HG02938 (cell line): ENCODE results near the gene TMEM131L.

ENCODE experiments used
- ATAC-seq: cut with Tn5 transposase; IDR thresholded peaks from one replicate; pipeline ENCODE4 v1.9.1; 2021; ENCODE audit warnings: mild to moderate bottlenecking, moderate library complexity; ENCODE audit not compliant: unreplicated experiment

Gene TMEM131L

DNA sequence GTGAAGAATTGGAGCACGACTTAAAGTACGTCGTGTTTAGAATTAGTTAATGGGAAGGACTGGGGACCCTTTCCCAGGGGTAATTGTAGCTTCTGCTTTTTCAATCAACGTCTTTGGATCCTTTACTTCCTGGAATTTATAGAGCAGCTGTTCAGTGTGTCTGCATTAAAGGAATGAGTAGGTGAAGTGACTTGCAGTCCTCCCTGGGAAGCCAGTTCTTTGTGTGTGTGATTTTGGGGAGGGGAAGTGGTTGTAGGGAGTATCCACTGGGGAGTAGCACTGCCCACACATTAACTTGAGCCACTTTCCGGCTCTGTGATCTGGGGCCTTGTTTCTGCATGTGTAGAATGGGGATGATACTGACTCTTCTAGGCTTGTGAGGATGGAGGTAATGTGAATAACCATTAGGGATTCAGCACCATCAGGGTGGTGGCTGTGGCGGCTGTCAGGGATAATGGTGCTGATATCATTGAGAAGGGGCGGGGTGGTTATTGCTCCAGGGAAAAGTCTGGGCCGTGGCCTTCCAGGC is 54.7 kb downstream of the TMEM131L start:
- peak; percentile 37 for ATAC-seq

DNA sequence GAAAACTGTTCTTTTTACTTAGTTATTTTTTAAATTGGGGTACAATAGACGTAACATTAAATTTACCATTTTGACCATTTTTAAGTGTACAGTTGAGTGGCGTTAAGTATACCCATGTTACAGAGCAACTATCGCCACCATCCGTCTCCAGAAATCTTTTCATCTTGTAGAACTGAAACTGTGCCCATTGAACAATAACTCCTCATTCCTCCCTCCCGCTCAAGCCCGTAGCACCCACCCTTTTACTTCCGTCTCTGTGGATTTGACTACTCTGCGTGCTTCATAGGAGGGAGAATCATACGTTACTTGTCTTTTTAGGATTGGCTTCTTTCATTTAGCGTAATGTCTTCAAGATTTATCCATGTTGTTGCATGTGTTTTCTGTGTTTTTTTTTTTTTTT is 55.3 kb downstream of the TMEM131L start:
- no peak for ATAC-seq

DNA sequence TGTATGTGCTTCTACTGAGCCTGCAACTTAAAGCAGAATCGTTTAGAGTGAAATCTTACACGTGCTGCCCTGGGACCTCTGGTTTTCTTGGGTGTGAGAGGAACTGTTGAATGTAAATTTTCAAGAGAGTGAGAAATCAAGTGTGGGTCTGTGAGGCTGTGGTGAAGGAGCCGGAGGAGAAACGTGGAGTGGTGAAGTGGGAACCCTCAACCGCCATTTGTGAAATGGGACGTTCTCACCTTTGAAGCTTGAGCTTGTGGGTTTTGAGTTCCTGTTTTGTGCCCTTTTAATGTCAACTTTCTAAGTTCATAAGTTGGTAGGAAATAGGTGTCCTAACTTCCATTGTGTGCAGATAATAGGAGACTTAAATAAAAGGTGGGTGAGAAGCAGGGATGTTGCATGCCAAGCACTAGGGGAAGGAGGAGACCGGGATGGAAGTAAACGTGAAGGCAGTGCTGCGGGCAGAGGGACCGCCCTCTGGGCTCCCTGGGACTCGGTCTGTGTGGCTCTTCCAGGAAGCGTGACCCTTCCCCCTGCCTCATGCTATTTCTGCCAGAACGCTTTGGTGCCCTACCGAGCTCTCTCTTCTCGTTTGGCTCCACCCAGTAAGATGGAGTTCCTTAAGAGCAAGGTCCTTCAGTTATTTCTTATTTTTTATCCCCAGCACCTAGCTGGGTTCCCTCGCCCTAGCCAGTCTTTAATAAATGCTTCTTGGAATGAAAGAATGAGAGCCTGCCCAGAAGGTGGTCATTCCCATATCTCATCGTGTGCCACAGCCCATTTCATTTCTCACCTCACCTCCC is 56.0 kb downstream of the TMEM131L start:
- ATAC-seq, result peak; percentile 26

DNA sequence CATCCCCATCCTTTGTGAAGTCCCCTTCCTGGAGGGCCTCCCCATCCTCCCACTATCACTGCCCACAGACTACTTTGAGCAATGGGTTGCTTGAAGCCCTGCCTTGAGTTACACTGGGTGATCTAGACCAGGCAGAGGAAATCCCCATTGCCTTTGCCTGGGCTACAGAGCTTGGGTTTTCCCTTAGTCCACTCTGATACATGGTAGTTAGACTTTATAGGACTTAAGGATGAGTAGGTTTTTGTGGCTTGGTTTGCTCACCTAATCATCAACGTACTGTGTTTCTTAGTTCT is 56.6 kb downstream of the TMEM131L start:
- peak; percentile 34 for ATAC-seq

DNA sequence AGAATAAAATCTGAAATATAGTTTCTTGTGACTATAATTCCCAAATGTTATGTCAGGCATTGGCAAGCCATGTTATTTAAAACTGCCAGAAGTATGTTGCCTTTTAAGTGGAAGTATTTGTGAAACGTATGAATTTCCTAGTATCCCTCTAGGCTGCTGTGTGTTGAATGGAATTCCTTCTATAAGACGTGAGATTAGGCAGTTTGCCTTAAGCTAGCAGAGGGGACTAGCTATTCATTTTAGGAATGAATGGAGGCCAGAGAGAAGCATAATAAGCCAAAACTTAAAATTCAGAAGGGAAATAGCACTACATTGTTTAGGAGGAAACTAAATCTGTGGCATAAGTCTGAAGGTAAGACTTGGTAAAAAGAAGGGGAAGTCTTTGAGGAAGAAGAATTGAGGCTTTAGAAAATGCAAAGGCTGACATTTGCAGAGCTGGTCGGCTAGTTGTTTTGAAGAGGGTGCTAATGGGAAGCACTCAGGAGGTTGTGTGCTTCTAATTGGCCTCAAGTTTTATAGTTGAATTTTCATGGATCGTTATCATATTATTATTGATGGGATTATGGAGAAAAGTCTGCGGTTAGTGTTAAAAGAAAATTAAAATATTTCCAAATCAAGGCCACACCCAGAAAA is 57.1 kb downstream of the TMEM131L start:
- no peak for ATAC-seq

DNA sequence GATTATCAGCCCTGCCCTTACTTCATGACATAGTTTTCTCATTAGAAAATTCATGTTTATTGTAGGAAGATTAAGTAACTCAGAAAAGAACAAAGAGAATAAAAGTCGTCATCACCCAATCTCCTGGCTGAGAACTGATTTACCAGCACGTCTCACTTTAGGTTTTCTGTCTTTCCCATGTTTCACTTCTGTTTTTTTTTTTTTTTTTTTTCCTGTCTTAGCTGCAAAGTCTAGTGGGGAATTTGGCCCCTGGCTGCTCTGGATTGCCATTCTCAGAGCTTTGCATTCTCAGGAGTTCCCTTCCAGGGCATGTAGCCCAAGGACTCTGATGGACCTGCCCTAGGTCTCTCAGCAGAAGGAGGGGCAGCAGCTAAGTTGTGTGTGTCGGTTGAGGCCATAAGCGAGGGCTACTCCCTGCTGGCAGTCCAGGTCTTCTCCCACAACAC is 57.8 kb downstream of the TMEM131L start:
- no peak for ATAC-seq

DNA sequence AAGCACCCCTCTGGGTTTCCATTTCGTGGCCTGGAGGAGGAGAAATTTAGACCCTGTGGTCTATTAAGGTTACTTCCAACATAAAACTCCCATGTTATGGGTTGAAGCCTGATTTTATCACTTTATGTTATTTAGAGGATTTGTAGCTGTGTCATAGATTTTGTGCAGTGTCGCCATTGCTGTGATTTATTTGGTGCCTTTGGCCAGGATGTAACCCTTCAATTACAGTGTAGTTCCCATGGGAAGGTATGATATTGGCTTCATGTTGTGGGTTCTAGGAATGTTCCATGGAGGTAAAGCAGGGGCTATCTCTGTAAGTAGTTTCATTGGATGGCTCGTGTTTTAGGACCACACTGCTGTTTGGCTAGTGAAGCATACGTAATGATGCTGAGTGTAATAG is 58.5 kb downstream of the TMEM131L start:
- ATAC-seq, result no peak

DNA sequence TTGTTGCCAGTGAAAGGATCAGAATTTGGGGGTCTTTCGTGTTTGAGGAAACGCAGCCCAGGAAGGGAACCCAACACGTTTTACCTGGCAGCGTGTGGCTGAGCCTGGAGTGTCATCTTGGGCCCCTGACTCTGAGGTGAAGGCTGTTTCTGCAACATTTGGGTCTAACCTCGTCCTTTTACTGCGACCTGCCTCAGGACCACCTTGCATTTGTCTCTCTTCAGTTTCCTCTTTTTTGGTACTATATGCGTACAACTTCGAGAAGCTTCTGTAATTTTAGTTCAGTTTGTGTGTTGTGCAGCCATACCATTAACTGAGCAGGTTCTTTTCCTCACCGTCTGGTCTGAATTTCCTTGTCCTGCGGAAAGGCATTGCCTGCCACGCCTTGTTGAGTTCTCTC is 61.5 kb downstream of the TMEM131L start:
- ATAC-seq, result no peak

DNA sequence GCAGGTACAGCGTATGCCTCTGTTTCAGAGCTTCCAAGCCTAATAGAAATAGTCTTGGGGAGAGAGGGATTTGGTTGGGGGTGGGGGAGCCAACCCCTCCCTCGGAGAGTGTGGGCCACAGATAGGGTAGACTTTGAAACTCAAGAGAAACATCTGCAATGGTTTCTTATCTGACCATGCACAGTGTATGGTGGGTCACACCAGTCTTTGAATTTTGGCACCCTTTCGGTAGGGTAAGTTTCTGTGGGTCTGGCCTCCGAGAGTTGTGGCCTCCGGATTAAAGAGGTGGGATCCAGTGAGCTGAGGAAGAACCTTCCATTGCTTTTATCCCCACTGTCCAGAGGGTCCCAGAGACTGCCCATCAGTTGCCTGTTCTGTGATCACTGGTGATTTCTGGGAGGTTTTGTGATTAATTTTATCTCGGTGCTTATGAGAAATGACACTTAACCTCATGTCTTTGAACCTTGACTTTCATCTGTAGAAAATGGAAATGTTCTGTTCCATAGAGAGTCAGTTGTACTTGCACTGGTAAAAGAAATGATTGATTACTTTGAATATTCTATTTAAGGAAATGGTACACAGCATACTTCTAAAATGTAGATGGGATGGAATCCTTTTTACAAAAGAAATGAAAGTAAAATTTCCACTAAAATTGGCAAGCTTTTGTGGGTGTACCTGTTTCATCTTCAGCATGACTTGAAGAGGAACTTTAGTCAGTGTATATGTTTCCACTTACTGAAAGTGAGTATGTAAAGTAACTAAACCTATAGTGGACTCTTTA is 62.7 kb downstream of the TMEM131L start:
- peak; percentile 42 for ATAC-seq

DNA sequence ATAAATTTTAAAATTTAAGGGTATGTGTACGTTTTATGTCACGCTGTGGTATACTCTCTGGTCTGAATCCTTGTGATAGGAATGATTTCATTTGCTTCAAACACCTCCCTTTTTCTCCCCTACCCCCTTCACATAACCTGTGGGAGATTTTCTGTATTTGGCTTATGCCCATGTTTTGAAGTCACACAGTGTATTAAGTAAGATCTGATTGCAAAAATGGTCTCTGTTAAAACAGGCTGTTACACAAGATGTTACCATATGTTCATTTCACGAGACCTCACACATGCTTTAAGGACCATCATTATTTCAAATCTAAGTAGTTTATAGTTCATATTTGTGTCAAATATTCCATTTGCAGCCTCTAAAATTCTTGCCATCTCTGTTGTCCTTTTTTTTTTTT is 63.5 kb downstream of the TMEM131L start:
- no peak for ATAC-seq

DNA sequence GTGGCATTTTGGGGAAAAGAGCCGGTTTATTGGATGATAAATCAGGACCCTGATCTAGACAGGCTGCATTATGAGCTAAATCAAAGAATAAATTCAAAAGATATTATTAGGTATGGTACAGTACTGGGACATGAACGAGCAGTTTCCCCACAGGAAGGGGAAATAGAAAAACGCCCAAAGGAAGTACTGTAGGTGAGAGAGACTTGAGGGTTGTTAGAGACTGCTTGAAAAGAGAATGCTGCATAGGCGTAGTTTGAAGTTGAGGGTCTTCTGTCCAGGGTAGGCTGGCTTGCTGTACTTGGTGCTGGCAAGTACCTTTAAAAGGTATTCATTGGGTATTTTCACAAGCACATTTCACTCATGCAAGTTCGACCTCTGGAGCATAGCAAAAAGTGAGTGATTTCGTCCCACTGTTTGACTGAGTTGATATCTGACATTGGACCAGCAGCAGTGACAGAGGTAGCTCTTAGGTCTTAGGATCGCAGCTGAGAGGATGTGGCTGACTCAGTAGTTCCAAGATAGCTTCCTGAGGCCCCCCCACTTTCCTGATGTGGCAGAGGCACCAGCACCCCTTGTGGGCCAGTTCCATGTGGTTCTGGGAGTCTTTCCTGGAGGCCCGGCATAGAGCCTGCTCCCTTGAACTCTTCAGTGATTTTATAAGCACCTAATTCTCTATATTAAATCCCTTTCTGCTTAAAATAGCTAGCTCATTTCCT is 64.3 kb downstream of the TMEM131L start:
- no peak for ATAC-seq

DNA sequence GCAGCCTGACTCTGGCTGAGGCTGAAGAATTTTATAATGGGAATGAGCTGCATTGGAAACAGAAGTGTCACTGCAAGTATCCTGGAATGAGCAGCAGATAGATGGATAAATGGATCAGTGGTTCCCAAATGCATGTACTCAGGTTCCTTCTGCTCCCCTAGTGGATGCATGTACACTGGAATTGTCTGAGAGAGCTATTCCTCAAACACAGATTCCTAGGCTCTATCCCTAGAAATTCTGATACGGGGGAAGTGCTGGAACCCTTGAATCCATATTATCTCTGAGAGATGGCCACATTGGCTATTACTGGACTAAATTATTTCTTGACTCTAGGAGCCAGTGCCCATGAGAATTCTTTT is 64.8 kb downstream of the TMEM131L start:
- no peak for ATAC-seq

DNA sequence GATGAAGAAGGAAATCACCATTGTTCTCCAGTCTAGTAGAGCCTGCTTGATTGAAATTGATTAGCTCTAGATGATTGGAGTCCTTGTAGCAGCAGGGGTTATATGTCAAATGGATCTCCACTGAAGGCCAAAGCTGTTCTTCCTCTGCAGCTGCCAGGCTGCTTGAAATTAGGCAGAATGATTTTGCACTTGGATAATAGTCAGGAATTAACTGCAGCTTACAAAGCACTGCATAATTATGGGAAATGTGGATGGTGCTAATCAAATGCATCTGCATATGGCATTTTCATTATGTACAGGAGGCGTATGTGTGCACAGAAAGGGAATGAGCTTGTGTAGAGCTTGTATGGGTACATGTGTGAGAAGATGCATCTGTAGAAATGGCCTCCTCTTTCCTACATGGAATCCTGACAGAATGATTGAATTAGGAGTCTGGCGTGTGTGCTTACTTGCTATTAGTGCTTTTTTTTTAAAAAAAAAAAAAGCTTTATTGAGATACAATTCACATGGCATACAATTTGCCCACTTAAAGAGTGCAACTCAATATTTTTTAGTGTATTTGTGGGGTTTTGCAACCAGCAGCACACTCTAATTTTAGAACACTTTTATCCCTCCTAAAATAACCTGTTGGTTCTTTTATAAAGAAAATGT is 65.9 kb downstream of the TMEM131L start:
- no peak for ATAC-seq

DNA sequence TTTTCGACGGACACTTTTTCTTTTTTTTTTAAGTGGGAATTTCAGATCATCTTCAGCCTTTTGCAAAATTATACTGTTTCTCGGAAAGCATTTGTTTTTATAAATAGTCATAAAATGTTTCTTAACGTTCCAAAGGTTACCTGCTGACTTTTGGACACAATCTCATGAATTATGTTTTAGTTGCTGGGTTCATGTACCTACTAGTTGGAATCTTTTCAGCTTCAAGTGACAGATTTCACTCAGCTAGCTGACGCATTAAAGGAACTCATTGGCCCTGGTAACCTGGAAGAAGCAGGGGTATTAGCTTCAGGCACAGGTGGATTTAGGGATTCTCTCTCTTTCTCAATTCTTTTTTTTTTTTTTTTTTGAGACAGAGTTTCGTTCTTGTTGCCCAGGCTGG is 66.5 kb downstream of the TMEM131L start:
- ATAC-seq, result no peak

DNA sequence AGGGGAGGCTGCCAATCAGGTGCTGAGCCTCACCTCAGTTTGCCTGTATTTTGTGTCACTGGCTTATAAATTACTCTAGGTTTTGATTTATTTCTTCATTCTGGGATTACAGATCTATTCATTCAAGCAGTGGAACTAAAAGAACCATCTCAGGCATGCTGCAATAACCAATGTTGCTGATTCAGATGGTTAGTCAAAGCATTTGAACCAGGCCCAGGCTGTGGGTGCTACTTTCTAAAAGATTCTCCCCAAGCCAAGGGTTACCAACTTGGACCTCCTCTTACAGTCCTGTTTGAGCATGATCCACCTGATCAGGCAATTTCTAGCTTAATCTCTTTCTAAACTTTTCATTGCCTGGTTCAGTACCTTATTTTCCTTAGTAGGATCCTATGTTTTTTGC is 67.2 kb downstream of the TMEM131L start:
- ATAC-seq, result no peak

DNA sequence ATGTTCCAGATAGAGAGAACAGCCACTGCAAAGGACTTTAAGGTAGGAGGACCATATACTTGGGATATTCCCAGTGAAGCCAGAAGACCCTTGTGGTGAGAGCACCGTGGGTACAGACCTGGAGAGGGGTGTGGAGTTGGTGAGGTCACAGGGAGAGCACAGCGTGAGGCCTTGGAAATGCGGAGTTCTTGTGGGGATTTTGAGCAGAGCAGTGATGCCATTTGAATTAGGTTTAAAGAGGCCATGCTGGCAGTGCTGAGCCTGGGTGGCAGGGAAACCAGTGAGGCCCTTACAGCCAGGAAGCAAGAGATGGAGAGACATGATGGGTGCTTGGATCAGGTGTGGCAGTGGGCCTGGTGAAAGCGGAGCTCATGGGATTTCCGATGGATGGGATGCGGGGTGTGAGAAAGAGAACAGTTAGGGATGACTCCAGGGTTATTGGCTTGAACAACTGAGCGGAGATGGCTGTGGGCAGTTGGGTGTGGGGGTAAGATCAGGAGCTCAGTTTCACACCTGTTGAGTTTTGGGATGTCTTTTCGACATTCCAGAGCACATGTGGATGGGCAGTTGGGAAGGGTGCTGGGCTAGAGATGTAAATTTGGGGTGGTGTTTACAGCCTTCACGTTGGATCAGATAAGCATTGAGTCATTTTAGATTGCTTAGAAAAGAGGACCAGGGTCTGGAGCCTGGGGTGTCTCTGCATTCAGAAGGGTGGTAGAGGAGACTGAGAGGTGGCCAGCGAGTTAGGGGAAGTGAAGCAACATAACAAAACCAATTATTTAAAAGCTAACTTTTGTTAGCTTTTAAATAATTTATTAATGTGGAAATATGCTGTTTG is 68.9 kb downstream of the TMEM131L start:
- ATAC-seq, result no peak

DNA sequence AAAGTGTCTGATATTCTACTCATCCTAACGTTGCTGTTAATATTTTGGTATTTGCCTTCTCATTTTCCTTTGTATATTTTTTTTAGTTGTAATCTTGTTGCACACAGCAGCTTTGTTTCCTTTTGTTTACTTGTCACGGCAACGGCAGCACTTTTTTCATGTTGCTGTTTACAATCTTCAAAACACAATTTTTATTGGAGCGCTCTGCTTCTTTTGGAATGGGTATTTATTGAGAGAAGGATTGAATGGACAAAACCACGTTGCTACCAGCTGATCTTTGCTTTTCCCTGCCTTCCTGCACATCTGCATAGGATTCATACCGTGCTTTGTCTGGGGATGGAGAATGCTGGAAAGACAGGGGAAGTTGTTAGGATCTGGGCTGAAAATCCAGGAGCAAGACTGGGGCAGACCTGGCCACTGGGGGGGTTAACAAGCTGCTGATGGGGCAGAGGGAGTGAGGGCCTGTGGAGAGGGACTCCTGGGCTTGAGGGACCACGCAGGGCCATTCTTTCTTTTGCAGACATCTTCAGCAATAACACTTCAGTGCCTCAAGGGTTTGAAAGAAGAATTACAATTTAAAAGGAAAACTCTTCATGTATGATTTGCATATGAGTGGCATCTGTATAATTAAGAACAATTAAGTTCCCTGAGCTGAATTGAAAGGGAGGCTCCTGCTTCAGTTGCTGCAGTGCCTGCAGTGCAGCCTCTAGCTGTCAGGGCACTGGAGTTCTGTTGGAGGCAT is 69.8 kb downstream of the TMEM131L start:
- ATAC-seq, result no peak

DNA sequence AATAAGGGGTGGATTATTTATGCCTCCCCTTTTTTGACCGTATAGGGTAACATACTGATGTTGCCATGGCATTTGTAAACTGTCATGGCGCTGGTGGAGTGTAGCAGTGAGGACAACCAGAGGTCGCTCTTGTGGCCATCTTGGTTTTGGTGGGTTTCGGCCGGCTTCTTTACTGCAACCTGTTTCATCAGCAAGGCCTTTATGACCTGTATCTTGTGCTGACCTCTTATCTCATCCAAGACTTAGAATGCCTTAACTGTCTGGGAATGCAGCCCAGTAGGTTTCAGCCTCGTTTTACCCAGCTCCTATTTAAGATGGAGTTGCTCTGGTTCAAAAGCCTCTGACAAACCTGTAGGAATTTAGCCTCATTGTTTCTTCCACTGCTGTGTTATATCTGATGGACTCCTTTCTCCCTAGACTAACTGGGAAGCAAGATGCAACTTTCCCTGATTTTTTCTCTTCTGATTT is 71.4 kb downstream of the TMEM131L start:
- ATAC-seq, result no peak
